GM12801 (cell line): ENCODE data around the gene PFN1.

ENCODE experiments used
- TF ChIP-seq, protein P1 (sequence below): IDR thresholded peaks from one replicate; pipeline ENCODE4 v1.5.1; 2011; ENCODE audit warnings: control low read depth; ENCODE audit not compliant: insufficient read length; ENCODE audit errors: extremely low read depth

PFN1 gene

DNA sequence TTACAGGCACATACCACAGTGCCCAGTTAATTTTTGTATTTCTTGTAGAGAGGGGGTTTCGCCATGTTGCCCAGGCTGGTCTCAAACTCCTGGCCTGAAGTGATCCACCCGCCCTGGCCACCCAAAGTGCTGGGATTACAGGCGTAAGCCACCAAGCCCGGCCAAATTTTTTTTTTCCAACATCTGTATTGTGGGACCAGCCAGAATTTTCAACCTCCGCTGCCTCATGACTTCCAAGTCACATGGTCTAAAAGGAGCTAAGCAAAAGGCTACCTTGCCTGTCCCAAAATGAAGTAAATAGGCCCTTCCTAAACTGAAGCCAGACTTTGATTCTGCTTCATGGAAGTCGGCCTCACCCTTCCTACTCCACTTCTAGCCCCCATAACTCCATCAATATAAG lies 23.5 kb upstream of the PFN1 start:
- TF ChIP-seq, protein P1, sequence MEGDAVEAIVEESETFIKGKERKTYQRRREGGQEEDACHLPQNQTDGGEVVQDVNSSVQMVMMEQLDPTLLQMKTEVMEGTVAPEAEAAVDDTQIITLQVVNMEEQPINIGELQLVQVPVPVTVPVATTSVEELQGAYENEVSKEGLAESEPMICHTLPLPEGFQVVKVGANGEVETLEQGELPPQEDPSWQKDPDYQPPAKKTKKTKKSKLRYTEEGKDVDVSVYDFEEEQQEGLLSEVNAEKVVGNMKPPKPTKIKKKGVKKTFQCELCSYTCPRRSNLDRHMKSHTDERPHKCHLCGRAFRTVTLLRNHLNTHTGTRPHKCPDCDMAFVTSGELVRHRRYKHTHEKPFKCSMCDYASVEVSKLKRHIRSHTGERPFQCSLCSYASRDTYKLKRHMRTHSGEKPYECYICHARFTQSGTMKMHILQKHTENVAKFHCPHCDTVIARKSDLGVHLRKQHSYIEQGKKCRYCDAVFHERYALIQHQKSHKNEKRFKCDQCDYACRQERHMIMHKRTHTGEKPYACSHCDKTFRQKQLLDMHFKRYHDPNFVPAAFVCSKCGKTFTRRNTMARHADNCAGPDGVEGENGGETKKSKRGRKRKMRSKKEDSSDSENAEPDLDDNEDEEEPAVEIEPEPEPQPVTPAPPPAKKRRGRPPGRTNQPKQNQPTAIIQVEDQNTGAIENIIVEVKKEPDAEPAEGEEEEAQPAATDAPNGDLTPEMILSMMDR = no peak

DNA sequence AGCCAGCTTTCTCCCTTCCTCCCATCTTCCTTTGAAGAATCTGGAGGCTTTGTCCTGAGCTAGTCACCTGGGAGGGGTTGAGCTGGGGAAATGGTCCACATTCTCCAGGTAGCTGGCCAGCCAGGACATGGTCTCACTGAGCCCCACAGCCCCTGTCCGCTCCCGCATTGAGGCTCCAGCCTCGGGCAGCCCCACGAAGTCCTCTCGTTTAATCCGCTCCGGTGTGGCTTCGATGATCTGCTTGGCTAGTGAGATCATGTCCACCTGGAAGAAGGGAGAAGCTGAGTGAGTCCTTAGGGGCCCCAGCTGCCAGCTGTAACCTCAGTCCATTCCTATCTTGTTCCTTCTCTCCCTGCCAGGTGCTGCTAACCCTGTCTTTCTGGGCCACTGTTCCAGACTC lies 21.9 kb upstream of the PFN1 start:
- TF ChIP-seq, protein P1 = no peak

DNA sequence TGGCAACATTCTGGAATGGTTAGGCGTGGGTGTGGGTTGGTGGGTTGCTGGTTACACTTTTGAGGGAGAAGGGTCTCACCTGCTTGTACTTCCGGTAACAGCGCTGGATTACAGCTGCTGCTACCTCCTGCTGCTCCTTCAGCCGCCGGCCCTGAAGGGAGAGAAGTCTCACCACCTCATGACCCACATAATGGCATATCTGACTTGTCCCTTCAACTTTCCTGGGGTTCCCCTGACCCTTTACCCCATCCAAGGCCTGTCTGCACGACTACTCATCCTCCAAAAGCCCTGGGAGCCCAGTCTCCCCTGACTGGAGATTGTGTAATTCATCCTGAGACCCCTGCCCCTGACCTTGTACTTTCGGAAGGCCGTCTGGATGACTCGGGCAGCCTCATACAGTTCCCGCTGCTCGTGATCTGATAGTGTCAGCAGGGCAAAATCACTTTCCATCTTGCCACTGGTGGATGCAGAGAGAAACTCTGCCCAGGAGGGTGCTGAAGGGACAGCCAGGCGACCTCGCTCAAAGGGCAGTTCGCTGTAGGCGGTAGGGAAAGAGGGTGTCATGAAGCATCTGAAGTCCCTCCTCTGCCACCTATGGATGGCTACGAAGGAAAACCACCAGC lies 21.3 kb upstream of the PFN1 start:
- TF ChIP-seq, protein P1 = no peak

DNA sequence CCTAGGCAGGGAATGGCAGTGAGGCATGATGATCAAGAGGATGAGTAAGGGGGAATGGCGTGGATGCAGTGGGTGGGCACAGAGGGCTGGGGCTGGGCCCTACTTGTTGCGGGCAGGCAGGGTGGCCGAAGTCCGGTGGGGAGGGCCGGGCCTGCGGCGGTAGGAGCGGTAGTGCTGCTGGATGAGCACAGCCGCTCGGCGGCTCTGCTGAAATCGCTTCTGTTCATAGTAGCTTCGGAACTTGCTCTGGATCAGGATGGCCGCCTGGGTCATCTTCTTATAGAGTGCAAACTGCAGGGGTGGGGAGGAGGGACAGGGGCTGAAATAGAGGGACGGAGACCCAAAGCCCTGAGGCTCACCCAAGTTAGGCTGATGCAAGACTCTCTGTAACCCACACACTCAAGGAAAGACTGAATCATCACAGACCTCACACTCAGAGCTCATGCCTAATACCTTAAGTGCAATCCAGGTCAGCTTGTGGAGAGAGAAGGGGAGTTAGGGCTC lies 20.8 kb upstream of the PFN1 start:
- TF ChIP-seq, protein P1 = no peak

DNA sequence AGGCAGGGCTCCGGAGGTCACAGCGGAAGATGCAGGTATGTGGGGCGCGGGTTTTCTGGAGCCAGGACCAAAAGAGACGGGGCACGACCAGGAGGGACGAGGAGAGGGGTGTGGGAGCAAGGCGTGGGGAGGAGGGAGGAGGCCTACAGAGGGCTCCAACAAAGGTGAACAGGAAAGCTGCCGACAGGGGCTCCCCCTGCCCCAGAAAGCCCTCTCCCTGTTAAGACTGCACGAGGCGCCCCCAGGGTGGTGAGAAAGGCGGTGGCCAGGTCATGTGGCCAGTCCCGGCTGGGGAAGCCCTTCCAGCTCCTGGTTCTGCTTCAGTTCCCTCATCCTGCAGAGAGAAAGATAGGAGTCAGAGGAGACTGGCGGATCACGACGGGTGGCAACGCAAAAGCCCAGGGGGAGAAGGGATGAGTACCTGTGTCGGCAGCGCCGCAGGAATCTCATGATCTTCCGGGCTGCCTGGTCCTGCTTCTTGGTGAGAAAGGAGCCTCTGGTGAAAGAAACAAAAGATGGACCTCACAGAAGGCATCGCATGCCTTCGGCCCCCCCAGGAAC lies 20.2 kb upstream of the PFN1 start:
- TF ChIP-seq, protein P1 = no peak

DNA sequence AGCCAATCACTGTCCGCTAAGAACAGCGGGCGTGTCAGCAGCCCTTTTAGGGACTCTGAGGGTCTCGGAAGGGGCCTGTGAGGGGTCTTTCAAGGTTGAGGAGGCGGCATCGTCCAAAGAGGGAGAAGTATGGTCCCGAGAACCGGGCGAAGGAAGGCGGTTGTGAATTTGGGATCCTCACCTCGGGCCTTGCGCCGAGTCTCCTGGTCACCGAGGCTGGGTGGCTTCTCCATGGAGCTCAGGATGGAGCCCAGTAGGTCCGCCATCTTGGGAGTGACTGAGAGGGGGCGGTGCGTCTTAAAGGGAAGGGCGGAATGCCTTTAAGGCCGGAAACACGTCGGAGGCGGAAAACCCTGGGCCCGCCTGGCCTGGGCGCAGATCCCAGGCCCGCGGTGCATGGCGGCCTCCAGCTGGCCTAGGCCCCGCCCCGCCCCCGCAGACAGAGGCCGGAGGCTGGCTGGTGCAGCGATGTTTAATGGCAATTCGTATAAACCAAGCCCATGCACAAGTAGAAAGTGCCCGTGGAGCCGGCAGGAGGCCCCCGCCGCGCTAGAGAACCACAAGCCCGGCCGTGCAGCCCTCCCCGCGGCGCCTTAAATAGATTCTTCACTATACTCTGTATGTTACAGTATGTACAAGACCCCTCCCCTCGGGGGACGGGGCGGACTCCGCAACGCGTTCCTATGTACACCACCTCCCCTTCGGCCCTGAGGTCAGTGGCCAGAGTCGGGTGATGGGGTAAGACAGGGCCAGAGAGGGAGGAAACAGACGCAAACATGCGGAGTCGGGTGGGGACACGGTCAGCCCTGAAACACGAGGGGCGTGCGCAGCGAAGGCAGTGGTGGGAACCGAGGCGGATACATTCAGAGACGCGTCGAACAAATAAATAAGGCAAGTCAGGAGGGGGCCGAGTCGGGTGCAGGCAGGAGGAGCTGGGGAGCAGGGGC lies 19.5 kb upstream of the PFN1 start, which contains the start of gene SPAG7:
Gene SPAG7 (minus strand): TSS at position 279 of the 947 bp plus-strand sequence. CDS start 13 bp downstream, at position 266.
- TF ChIP-seq, protein P1 = no peak

DNA sequence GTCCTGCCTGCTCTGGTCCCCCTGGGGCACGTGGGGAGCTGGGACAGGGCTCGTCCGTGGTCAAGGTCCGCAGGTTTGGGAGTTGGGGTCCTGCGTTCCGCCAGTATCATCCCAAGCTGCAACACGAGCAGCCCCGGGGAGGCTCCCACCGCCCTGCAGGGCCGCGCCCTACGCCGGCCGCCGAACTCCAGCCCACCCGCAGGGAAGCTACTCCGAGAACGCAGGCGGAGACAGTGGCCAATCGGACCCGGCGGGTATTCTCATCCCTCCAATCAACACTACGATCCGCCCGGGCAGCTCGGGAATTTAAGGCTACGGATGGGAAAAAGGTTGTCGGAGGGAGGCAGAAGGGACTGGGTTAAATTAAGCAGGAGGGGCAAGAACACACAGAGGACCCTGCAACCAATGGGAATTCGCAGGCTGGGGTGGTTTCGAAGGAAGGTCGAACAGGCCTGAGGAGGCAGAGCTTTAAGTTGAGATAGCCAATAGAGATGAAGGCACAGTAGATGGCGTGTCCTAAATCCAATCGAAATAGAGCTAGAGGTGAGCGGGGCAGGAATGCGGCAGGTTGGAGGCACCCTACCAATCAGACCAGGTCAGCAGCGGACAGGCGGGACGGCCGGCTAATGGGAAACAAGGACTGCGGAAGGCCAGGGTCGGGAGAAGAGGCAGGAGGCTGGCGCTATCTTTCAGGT lies 18.7 kb upstream of the PFN1 start:
- TF ChIP-seq, protein P1 = no peak
